Stimulated activated CD8-positive, alpha-beta memory T cell treated with anti-CD3 and anti-CD28 coated beads, Interleukin-7, amount 100 ng/mL, for 1 hour (primary cell): ENCODE data around the gene KLHL15.

ENCODE experiments used
- DNase-seq, 2 donors: peaks; one replicate each; pipeline ENCODE4 v3.0.0-alpha.2; 2020; ENCODE audit warnings: low read depth in 2 of 2

KLHL15 gene

GRCh38 chrX:23952391-23952790 lies 74.6 kb downstream of the KLHL15 start:
- DNase-seq, result no peak

- DNase-seq, result no peak
These were observed 81.8 kb downstream of the KLHL15 start for GRCh38 chrX:23945206-23945605.

- no peak for DNase-seq
These were observed 82.8 kb downstream of the KLHL15 start for GRCh38 chrX:23944234-23944633.

GRCh38 chrX:23939203-23939602 lies 87.8 kb downstream of the KLHL15 start:
- DNase-seq, result no peak

GRCh38 chrX:23938690-23939089 lies 88.3 kb downstream of the KLHL15 start:
- DNase-seq, result no peak

- DNase-seq, result no peak
These were observed 89.9 kb downstream of the KLHL15 start for GRCh38 chrX:23937100-23937499.

- no peak for DNase-seq
These were observed 90.8 kb downstream of the KLHL15 start for GRCh38 chrX:23936180-23936579.

- no peak for DNase-seq
These were observed 91.9 kb downstream of the KLHL15 start for GRCh38 chrX:23935106-23935505.
